Central memory CD8-positive, alpha-beta T cell (primary cell): ENCODE measurements around the gene SLCO1B1.

ENCODE experiments used
- ATAC-seq: fragments of 150-1000 bp; cut with Tn5 transposase; replicated peaks from 2 replicates; pipeline ENCODE4 v1.10.0; 2022; ENCODE audit warnings: mild to moderate bottlenecking, moderate FRiP score, moderate number of reproducible peaks; ENCODE audit not compliant: poor library complexity, severe bottlenecking; ENCODE audit errors: extremely low read depth
- DNase-seq, 2 donors: peaks; one replicate each; pipeline ENCODE4 v3.0.0; 2021; ENCODE audit warnings: low spot score in 2 of 2
- H3K27ac Mint-ChIP-seq: one replicate; pipeline ENCODE4 v1.8.0; 2022; ENCODE audit warnings: low read depth, mild to moderate bottlenecking, moderate library complexity, mixed read lengths
- H3K27me3 Mint-ChIP-seq: one replicate; pipeline ENCODE4 v1.8.0; 2022; ENCODE audit warnings: mixed read lengths
- H3K36me3 Mint-ChIP-seq: one replicate; pipeline ENCODE4 v1.8.0; 2022; ENCODE audit warnings: mild to moderate bottlenecking, moderate library complexity, mixed read lengths; ENCODE audit not compliant: insufficient read depth
- H3K4me1 Mint-ChIP-seq: one replicate; pipeline ENCODE4 v1.8.0; 2022; ENCODE audit warnings: mixed read lengths
- H3K4me3 Mint-ChIP-seq: one replicate; pipeline ENCODE4 v1.8.0; 2022; ENCODE audit warnings: mild to moderate bottlenecking, moderate library complexity, mixed read lengths
- H3K9me3 Mint-ChIP-seq: one replicate; pipeline ENCODE4 v1.8.0; 2022; ENCODE audit warnings: mixed read lengths

Gene SLCO1B1

GRCh38 chr12:21239866-21240265 lies 108.9 kb downstream of the SLCO1B1 start:
- ATAC-seq, result no peak
- no peak overlapping the region for H3K4me3 Mint-ChIP-seq
- no peaks in the 10 kb centered on the region for H3K4me1 Mint-ChIP-seq
- peaks cover 51% of the 10 kb centered on the region for H3K27me3 Mint-ChIP-seq
- H3K36me3 Mint-ChIP-seq, result no peaks in the 10 kb centered on the region
- no peak overlapping the region for H3K27ac Mint-ChIP-seq
- H3K9me3 Mint-ChIP-seq, result no peaks in the 10 kb centered on the region
- DNase-seq, result no peak

- H3K4me1 Mint-ChIP-seq, result no peaks in the 10 kb centered on the region
- no peaks in the 10 kb centered on the region for H3K27me3 Mint-ChIP-seq
- ATAC-seq (no peak), DNase-seq (no peak)
- H3K27ac Mint-ChIP-seq, result no peak overlapping the region
- no peaks in the 10 kb centered on the region for H3K9me3 Mint-ChIP-seq
- no peak overlapping the region for H3K4me3 Mint-ChIP-seq
- no peaks in the 10 kb centered on the region for H3K36me3 Mint-ChIP-seq
These were observed 117.7 kb downstream of the SLCO1B1 start for GRCh38 chr12:21248679-21249078.

GRCh38 chr12:21252070-21252469 lies 121.1 kb downstream of the SLCO1B1 start:
- no peaks in the 10 kb centered on the region for H3K36me3 Mint-ChIP-seq
- DNase-seq, result no peak
- H3K27ac Mint-ChIP-seq, result no peak overlapping the region
- H3K4me3 Mint-ChIP-seq, result no peak overlapping the region
- no peaks in the 10 kb centered on the region for H3K27me3 Mint-ChIP-seq
- no peaks in the 10 kb centered on the region for H3K4me1 Mint-ChIP-seq
- no peaks in the 10 kb centered on the region for H3K9me3 Mint-ChIP-seq
- no peak for ATAC-seq

DNA sequence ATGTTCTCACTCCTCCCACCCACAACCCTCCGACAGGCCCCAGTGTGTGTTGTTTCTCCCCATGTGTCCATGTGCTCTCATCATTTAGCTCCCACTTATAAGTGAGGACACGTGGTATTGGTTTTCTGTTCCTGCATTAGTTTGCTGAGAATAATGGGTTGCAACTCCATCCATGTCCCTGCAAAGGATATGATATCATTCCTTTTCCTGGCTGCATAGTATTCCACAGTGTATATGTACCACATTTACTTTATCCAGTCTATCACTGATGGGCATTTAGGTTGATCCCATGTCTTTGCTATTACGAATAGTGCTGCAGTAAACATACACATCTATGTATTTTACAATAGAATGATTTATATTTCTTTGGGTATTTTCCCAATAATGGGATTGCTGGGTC lies 126.2 kb downstream of the SLCO1B1 start:
- Mint-ChIP-seq H3K4me3 (no peak overlapping the region), H3K27me3 (no peaks in the 10 kb centered on the region), H3K9me3 (no peaks in the 10 kb centered on the region), H3K27ac (no peak overlapping the region), H3K4me1 (no peaks in the 10 kb centered on the region), H3K36me3 (peaks cover 1% of the 10 kb centered on the region)
- ATAC-seq (no peak), DNase-seq (no peak)

DNA sequence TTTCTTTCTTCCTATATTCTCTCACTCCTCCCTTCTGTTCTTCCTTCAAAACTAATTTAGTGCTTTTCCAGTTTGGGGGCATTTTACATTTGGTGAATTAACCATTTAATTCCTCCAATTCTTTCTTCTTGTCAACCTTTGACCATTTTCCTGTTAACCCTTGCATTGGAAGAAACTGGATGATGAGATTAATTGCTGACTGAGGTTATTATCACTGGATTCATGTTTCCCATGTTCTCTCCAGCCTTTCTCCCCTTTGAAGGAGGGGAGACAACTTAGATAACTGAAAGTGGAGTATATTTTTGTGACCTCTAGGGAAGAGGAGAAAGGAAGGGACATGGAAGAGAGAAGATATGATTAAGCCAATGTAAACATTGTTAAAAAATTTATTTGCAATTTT lies 133.2 kb downstream of the SLCO1B1 start:
- no peak overlapping the region for H3K4me3 Mint-ChIP-seq
- ATAC-seq (no peak), DNase-seq (no peak)
- H3K27me3 Mint-ChIP-seq, result peaks cover 17% of the 10 kb centered on the region
- no peaks in the 10 kb centered on the region for H3K4me1 Mint-ChIP-seq
- no peak overlapping the region for H3K27ac Mint-ChIP-seq
- H3K9me3 Mint-ChIP-seq, result peaks cover 7% of the 10 kb centered on the region
- H3K36me3 Mint-ChIP-seq, result no peaks in the 10 kb centered on the region

- DNase-seq, result no peak
- H3K4me3 Mint-ChIP-seq, result no peak overlapping the region
- H3K9me3 Mint-ChIP-seq, result peaks cover 7% of the 10 kb centered on the region
- H3K27me3 Mint-ChIP-seq, result peaks cover 17% of the 10 kb centered on the region
- no peaks in the 10 kb centered on the region for H3K4me1 Mint-ChIP-seq
- H3K36me3 Mint-ChIP-seq, result no peaks in the 10 kb centered on the region
- H3K27ac Mint-ChIP-seq, result no peak overlapping the region
- ATAC-seq, result no peak
These were observed 134.9 kb downstream of the SLCO1B1 start for GRCh38 chr12:21265932-21266331.

DNA sequence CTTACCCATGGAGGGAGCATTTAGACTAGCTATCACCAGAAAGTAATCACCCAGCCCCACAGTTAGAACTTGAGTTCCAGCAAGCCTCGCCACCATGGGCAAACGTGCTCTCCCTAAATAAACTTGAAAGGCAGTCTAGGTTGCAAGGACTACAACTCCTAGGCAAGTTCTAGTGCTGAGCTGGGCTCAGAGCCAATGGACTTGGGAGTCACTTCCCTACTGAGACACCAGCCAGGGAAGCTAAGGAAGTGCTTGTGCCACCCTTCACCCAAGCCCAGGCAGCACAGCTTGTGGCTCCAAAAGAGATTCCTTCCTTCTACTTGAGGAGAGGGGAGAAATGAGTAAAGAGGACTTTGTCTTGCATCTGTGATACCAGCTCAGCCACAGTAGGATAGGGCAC lies 145.8 kb downstream of the SLCO1B1 start:
- H3K4me3 Mint-ChIP-seq, result no peak overlapping the region
- no peak for DNase-seq
- H3K4me1 Mint-ChIP-seq, result no peaks in the 10 kb centered on the region
- no peak overlapping the region for H3K27ac Mint-ChIP-seq
- no peaks in the 10 kb centered on the region for H3K36me3 Mint-ChIP-seq
- no peak for ATAC-seq
- H3K27me3 Mint-ChIP-seq, result peaks cover 87% of the 10 kb centered on the region
- no peaks in the 10 kb centered on the region for H3K9me3 Mint-ChIP-seq
